Central memory CD4-positive, alpha-beta T cell (primary cell): ENCODE results near the gene ADAMTS13.

Experiments used
- DNase-seq: peaks from one replicate; pipeline ENCODE4 v3.0.0; 2022

Gene ADAMTS13

DNA sequence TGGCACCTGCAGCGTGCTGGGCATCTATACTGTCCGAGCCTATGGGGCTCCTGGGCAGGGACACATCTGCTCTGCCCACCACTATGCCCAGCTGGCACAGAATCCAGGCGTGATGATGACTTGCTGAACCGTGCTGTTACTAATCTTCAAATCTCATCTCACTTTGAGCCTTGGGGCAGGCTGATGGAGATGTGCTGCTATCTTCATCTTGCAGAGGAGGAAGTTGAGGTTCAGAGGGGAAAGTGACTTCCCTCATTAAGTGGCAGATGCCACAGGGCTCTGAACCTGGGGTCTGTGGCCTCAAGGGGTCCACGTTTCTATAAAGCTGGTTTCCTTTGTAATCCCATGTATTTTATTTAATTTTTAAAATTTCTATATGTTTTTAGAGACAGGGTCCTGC is 52.0 kb downstream of the ADAMTS13 start:
- no peak for DNase-seq

DNA sequence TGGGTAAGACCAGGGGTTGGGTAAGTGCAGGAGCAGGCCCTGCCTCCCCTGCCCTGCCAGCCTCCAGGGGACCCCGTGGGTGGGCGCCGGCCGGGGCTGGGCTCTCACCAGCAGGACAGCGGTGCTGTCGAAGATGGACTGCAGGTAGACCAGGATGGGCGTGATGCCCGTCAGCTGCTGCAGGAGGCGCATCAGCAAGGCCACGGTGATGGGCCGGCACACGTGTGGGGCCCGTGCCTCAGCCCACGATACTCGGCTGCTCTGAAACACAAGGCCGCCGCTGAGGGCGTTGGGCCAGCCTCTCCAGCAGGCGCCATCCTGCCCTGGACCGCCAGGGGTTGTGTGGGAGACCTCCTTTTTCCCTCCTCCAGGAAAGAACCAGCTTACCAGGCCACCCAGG is 52.7 kb downstream of the ADAMTS13 start:
- DNase-seq: no peak

DNA sequence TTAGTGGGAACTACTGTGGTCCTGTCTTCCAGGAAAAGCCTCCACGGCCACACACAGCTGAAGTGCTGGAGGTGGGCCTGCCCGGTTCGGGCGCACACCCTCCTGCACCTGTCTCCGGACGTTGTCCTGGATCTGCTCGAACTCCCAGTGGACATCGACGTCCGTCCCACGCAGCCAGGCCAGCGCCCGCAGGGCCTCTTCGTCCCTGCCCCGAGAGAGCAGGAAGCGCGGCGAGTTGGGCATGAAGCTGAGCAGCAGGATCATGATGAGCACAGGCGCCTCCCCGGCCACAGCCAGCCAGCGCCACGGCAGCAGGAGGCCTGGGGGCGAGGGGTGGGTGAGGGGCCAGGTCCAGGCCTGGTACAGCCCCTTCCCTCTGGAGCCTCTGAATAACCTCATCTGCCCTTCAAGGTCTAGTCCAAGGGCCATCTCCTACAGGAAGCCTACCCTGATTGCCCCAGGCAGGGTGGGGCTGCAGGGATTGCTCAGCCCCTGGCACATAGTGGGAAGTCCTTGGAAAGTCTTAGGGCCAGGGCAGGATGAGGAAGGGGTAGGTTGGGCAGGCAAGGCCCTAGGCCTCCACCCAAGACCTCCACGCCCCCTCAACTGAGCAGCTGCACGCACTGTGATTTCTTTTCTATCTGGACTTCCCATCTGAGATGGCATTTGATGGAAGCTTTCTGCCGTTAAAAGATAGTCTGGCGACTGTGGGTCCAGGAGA is 53.3 kb downstream of the ADAMTS13 start:
- no peak for DNase-seq

- DNase-seq: no peak
Observed at GRCh38 chr9:133476036-133476931, 54.1 kb downstream of the ADAMTS13 start.

DNA sequence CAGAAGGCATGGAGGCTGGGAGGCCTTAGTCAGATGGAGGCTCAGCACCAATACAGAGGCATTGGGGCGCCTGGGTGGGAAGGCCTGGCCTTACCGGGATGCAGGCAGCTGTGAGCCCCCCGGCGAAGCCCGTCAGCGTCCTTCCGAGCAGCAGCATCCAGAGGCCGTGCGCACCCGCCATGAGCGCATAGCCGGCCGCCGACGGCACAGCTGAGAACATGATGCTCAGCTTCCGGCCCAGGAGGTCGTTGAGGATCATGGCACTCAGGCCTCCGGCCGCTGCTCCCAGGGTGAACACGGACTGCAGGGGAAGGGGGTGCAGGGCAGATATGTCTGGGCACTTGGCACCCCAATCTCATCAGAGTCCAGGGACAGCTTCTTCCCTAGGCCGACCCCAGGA is 54.8 kb downstream of the ADAMTS13 start:
- DNase-seq: no peak

DNA sequence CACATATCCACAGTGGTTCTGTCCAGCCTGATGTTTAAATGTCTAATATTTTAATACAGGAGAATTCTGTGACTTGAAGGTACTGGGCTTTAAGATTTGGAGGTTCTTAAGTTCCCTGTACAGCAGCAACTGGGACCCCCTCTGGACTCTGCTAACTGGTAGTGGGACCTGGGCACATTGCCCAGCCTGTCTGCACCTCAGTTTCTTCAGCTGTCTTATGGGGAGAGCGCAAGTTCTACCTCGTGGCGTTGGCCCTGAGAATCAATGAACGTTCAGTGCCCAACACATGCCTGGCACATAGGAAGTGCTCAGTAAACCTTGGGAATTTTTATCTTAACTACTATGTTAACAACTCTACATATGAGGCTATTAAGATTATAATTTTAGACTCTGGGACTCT is 55.3 kb downstream of the ADAMTS13 start:
- DNase-seq: no peak

DNA sequence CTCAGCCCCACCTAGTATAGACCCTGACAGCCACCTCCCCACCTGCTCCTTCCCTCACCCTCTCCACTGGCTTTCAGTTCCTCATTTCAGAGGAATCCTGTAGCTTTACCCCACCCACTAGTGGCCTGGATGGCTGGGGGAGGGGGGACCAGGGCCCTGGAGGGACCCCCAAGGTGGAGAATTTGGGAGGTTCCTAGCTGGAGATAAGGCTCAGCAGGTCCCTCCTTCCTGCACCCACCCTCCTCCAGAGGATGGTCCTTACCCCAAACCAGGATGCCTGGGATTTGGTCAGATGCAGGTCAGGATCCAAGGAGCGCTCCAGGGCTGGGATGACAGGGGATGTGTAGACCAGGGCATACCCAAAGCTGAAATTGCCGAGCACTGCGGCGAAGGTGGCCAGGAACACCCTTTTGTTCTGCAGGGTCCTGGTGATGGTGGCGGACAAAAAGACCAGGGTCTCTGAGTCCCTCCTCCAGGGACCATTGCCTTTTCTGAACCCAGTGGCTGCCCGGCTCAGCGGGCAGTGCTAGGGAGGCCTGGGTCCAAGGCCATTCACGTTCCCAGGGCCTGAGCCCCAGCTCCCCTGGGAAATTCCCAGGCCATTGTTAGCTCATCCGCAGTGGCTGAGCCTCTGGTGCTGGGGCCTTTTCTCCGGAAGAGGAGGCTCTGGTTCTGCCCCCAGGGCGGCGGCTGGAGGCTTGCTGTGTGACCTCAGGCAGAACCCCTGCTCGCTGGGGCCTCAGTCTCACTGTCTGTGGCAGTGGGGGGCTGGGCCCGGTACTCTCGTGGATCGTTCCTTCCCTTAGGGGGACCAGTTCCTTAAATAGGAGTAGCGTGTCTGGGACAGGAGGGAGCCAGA is 56.1 kb downstream of the ADAMTS13 start:
- no peak for DNase-seq

GRCh38 chr9:133478851-133479711 is 56.9 kb downstream of the ADAMTS13 start, which contains the start of gene SLC2A6:
TSS of gene SLC2A6 (minus strand) at chr9:133479099. CDS start at chr9:133479059, 40 bp downstream.
- DNase-seq: peak; percentile 75

DNA sequence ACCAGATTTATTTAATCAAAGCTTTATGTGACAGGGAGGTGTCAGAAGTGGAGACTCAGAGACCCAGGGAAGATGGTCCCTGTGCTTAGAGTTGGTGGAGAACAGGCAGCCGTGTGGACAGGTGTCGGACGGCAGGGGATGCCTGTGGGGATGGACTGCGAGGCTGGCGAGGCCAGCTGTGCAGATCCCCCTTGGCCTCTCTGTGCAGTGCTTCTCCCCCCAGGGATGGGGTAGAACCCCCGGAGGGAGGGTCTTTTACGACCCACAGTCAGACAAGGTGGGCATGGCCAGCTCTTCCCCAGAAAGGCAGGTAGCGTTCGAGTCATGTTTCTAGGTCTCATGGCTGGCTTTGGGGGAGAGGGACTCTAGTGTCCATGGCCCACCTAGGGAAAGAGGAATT is 61.4 kb downstream of the ADAMTS13 start:
- no peak for DNase-seq

DNA sequence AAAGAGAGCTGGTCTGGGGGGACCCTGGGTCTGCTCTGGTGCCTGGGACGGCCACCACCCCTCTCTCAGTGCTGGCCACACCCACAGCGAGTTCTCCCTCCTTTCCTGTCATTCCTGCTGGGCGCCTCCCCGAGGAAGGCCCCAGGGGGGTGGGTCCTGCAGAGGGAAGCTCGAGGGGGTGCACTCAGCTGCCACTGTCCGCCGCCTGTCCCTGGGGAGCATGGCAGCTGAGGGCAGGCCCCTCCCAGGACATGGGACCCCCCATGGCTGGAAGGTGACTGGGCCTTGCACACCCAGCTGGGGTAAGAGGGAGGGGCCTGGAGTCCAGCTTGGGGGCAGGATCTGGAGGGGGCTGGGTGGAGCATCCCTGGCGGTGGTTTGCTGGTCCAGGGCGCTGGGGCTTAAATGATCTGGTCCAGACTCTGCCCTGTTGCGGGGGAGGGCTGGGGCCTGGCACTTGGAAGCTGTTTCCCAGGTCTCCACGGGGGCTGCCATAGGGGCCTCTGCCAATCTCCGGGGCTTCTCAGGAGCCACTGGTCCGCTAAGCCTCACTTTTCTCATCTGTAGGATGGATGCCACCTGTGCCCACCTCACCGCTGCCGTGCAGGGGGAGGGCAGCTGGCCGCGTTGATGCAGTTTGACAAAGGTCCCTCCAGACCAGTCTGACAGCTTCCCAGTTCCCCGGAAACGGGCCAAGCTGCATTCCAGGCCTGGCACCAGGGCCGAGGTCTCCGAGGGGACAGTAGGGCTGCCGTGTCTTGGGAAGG is 62.7 kb downstream of the ADAMTS13 start:
- no peak for DNase-seq

GRCh38 chr9:133485531-133486260 is 63.5 kb downstream of the ADAMTS13 start:
- DNase-seq: no peak

DNA sequence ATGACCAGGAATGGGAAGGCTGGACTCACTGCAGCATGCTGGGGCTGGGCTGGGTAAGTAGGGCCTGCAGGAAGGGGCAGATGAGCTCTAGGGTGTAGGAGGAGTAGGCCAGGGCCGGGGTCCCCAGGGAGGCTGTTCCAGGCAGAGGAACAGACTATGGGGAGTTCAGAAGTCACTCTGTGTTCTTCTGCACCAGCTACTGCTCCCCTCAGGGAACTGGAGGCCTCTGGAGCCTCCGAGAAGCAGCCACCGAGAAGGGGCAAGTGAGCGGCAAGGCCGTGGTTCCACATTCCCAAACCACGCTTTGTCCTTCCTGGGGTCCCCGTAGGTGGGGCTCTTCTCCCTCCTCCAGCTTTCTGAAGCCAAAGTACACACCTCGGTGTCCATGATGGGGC is 65.2 kb downstream of the ADAMTS13 start:
- no peak for DNase-seq

DNA sequence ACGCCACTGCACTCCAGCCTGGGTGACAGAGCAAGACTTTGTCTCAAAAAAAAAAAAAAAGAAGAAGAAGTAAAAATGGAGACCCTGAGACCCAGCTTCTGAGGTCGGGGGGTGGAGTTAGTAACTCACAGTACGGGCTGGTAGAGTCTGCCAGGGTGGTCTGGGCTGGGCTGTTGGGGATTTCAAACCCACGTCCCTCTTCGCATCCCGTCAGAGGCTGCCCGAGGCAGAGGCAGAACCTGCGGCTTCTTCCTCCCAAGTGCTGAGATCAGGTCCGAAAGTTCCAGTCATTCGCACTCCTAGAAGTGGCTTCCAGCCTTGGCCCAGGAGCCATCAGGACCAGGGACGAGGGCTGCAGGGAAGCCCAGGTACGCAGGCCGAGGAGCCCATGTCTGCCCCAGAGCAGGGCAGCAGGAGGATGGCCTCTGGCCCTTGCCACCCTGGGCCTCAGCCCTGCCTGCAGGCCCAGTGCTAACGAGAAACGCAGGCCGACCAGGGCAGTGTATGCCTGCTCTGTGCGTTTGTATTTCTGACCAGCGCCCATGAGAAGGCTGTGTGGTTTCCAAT is 66.6 kb downstream of the ADAMTS13 start:
- DNase-seq: no peak

GRCh38 chr9:133489253-133490190 is 67.4 kb downstream of the ADAMTS13 start:
- no peak for DNase-seq

DNA sequence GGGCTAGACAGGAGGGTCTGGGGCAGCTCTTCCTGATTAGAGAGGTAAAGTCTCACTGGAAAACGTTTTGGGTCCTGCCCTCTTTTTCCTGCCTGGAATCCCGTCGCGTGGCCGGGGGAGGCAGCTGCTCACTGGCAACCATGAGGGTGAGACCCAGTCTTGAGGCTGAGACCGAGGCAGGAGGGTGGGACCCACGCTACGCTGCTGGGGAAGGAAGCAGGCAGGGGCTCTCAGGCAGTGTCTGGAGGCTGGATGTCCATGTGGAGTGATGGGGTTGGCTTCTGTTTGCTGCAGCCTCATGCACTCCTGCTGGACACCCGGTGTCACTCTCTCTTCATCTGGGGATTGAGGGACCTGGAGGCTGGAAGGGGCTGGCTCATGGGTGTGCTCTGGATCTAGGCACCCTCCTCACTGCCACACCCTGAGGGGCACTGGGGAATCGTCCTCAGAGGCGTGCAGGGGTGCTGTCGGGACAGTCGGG is 68.1 kb downstream of the ADAMTS13 start:
- no peak for DNase-seq

DNA sequence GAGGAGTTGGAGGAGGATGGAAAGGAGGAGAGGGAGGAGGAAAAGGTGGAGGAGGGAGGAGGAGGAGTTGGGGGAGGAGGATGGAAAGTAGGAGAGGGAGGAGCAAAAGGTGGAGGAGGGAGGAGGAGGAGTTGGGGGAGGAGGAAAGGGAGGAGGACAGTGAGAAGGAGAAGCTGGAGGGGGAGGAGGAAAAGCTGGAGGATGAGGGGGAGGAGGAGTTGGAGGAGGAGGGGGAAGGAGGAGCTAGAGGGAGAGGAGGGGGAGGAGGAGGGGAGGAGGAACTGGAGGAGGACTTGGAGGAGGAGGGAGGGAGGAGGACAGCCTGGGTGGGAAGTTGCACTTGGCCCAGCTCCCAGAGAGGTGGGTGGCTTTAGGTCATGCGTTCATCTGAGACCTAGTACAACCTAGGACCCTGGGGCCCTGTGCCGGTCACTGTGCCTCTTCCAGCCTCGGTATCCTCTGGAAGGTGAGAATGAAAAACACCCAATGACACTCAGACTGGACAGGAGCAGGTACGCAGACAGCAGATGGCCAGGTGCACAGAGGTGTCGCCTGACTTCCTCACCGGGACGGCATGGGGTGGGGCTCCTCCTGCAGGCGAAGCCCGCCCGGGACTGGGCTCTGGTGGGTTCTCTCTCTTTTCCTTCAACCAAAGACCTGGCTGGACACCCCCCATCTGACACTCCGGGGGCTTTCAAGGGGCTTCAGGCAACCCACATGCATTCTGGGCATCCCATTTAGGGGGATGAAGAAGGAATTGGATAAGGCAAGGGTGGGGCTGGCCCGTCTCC is 68.9 kb downstream of the ADAMTS13 start:
- no peak for DNase-seq

DNA sequence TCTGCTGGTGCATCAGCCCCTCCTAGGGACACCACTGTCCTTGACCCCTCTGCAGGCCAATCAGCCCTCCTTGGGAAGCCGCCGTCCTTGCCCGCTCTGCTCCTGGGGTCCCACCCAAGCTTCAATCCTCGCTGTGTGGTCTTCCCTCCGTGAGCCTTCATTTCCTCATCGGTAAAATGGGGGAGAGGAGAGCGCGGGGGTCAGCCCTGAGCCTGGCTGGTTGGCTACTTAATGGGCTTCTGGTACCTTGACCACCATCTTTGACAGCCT is 69.4 kb downstream of the ADAMTS13 start:
- DNase-seq: no peak
